ENCODE results near the gene RPS27. TPM values are rescaled to one million over a fixed set of nuclear protein-coding genes. Genes with fewer than 3 reads are reported as not detected.

RPS27 gene
- total and polyA plus RNA-seq, 2 of the 13 experiments (the other 11 are each of a cell fraction or from before 2014, with no cell fraction given) = 3,737 to 9,964 TPM

GRCh38 chr1:153945795-153946621 lies 44.6 kb upstream of the RPS27 start (continued):
- TF ChIP-seq HNF1B (CRISPR knock-in tag; IDR thresholded peaks at IDR 0.05) = peak; percentile 63; the same call in 1 of the 2 replicates
- no peak for TF ChIP-seq IRF1 (CRISPR knock-in tag; IDR thresholded peaks at IDR 0.05; ENCODE audit: low read depth)
- no peak for TF ChIP-seq MATR3 (CRISPR knock-in tag; IDR thresholded peaks at IDR 0.05)
- TF ChIP-seq TCF12 (IDR thresholded peaks at IDR 0.05) = no peak
- TF ChIP-seq TCF12 (CRISPR knock-in tag; IDR thresholded peaks at IDR 0.05) = 0 out of 2 replicates have a peak, but pooled peaks have one; percentile 28
- TF ChIP-seq GPBP1L1 (CRISPR knock-in tag; IDR thresholded peaks at IDR 0.05) = no peak
- TF ChIP-seq HNRNPL (IDR thresholded peaks at IDR 0.05; ENCODE audit: low read depth, low read length) = 0 out of 2 replicates have a peak, but pooled peaks have one; percentile 66
- no peak for TF ChIP-seq ZIK1 (CRISPR knock-in tag; IDR thresholded peaks at IDR 0.05; ENCODE audit: borderline replicate concordance, low read depth)
- no peak for TF ChIP-seq ZBTB43 (CRISPR knock-in tag; conservative IDR thresholded peaks at IDR 0.05)
- no peak for TF ChIP-seq CEBPB (IDR thresholded peaks at IDR 0.05; ENCODE audit: borderline replicate concordance, low read depth, low read length)
- TF ChIP-seq SPEN (CRISPR knock-in tag; IDR thresholded peaks at IDR 0.05; ENCODE audit: low read depth) = 0 out of 2 replicates have a peak, but pooled peaks have one; percentile 15
- TF ChIP-seq CHD2 (IDR thresholded peaks at IDR 0.05; ENCODE audit: low read depth, low read length) = no peak
- peak; percentile 58; the same call in 1 of the 2 replicates for TF ChIP-seq ZNF441 (CRISPR knock-in tag; IDR thresholded peaks at IDR 0.05; ENCODE audit: borderline replicate concordance)
- TF ChIP-seq ZFY (CRISPR knock-in tag; IDR thresholded peaks at IDR 0.05) = peak; percentile 62
- TF ChIP-seq NR2C2 (CRISPR knock-in tag; IDR thresholded peaks at IDR 0.05; ENCODE audit: borderline replicate concordance) = peak; percentile 69; the same call in 1 of the 2 replicates
- TF ChIP-seq ZFX (CRISPR knock-in tag; IDR thresholded peaks at IDR 0.05; ENCODE audit: low read depth) = peak; percentile 48
- TF ChIP-seq ERF (CRISPR knock-in tag; IDR thresholded peaks at IDR 0.05) = peak; percentile 17; the same call in 1 of the 2 replicates
- no peak for TF ChIP-seq ATM (IDR thresholded peaks at IDR 0.05; ENCODE audit: borderline replicate concordance)
- TF ChIP-seq MYC (CRISPR knock-in tag; IDR thresholded peaks at IDR 0.05; ENCODE audit: borderline replicate concordance) = peak; percentile 73
- peak; percentile 34; the same call in 1 of the 2 replicates for TF ChIP-seq HDAC2 (CRISPR knock-in tag; IDR thresholded peaks at IDR 0.05)
- 0 out of 2 replicates have a peak, but pooled peaks have one; percentile 7 for TF ChIP-seq ZNF782 (CRISPR knock-in tag; IDR thresholded peaks at IDR 0.05; ENCODE audit: borderline replicate concordance)
- TF ChIP-seq ZFP41 (CRISPR knock-in tag; IDR thresholded peaks at IDR 0.05; ENCODE audit: borderline replicate concordance) = 0 out of 2 replicates have a peak, but pooled peaks have one; percentile 60
- TF ChIP-seq THAP8 (CRISPR knock-in tag; IDR thresholded peaks at IDR 0.05; ENCODE audit: borderline replicate concordance) = peak; percentile 3; the same call in 1 of the 2 replicates
- 0 out of 2 replicates have a peak, but pooled peaks have one; percentile 40 for TF ChIP-seq ZNF572 (CRISPR knock-in tag; IDR thresholded peaks at IDR 0.05)
